Suppressor macrophage treated with lipopolysaccharide for 4 hours (primary cell): ENCODE data around the gene LASP1NB.
"Not testable (repeated sequence)": the region's sequence is repeated elsewhere in the genome, so short reads cannot be mapped to it uniquely, and the experiment has no call there.

Experiments used
- DNase-seq: peaks from one replicate; pipeline ENCODE4 v3.0.0-alpha.2; 2020

LASP1NB gene

DNA sequence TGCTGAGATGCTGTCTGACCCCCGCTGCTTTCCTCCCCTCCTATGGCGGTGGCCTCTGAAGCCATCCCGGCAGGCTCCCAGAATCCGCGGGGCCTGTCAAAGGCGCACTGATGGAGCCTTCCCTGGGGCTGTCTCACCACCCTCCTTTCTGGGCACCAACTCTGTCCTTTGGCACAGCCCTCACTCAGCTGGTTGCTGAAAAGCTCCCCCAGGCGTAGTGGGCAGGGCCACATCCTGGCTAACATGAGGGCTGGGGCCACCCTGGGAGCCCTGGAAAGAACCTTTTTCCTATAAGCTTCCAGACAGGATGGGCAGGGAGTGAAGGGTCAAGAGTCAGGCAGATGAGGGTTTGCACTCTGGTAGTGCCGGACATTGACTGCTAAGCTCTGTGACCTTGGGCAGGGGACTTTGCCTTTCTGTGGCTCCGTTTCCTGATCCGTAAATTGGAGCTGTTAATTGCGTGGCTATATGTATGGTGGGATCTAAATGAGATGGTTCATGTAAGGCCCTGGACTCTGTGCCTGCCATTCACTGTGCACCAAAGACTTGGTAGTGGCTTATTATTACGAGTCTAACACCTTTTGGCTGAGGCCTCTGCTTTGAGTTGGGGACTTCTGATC lies 27.6 kb upstream of the LASP1NB start:
- DNase-seq: no peak

DNA sequence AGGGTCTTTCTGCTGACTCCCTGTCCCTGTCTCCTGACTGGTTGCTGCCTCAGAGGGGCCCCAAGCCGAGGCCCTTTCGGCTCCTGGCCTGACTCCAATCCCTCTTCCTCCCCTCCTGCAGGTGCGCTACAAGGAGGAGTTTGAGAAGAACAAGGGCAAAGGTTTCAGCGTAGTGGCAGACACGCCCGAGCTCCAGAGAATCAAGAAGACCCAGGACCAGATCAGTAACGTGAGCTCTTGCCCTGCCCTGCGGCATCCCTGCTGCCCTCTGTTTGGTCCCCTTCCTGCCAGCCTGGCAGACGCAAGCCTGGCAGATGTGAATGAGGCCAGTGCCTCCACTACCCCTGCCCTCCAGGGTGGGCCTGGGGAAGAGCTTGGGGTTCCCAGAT lies 27.1 kb upstream of the LASP1NB start:
- no peak for DNase-seq

DNA sequence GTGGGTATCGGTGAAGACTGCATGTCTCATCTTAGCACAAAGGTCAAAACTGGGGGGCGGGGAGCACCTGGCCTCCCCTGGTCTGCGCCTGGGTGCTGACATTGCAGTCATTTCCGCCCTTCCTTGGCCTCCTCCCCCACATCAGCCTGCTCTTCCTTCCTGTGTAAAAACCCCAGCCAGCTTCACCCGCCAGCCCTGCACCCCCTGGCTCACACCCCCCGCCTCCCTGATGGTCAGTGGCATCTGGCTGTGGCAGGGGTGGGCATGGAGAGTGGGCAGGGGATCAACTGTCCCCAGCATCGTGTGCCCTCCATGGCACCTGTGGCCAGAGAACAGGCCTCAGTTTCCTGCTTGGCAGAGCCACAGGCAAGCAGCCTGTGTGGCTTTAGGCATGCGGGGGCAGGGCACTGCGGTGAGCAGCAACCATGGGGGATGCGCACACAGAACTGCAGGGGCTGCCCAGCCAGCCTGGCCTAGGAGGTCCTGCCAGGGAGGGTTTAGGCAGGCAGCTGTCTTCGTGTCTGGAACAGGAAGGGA lies 26.5 kb upstream of the LASP1NB start:
- peak; percentile 51 for DNase-seq

DNA sequence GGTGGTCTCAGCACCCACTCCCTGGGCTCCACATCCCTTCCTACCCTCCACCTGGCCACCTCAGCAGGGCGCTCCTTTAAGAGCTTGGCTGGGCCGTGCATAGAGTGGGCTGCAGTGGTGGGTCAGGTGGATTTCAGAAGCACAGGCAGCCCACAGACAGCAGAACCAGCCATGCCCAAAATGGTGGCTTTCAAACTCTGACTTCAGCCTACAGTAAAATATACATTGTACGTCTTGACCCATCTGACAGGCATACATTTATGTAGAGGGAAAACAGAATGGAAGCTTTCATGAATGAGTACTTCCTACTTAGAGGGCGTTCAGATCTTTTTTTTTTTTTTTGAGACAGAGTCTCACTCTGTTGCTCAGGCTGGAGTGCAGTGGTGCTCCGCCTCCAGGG lies 26.0 kb upstream of the LASP1NB start:
- no peak for DNase-seq

DNA sequence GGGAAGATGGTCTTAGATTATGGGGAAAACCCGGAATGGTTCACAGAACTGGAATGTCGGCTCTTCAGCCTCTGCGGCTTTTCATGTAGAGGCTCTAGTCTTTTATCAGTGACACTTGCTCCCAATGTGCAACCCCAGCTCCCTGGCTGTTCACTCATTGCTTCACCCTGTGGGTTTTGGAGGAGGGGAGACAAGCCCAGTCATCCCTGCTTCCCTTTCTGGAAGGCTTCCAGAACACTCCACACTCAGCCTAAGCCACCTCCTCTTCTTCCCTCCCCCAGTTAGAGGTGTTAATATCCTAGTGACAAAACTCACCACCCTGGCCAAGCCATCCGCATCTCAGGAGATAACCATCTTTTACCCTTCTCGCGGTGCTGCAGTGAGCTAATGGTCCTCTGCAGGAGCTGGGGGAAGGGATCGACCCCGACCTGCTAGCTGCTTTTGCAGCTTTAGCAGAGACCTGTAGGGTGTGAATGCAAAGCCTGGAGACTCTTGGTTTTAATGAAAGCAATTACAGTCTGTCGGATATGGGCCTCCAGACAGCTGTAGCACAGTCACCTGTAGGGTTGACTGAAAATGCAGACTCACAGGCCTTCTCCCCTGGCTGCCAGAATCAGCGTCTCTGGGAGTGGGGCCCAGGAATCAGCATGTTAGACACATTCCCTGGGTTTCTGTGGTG lies 24.3 kb upstream of the LASP1NB start:
- DNase-seq: peak; percentile 92

DNA sequence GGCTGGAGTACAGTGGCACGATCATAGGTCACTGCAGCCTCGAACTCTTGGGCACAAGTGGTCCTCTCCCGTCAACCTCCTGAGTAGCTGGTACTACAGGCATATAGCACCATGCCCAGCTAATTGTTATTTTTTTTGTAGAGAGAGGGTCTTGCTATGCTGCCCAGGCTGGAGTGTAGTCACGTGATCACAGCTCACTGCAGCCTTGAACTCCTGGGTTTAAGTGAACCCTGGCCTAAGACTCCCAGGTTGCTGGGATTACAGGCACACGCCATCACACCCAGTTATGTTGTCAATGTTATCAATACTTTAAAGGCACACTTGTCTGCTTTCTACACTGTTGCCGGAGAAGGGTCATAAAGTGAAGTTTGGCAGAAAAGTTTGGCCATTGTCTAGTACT lies 22.0 kb upstream of the LASP1NB start:
- DNase-seq: no peak

DNA sequence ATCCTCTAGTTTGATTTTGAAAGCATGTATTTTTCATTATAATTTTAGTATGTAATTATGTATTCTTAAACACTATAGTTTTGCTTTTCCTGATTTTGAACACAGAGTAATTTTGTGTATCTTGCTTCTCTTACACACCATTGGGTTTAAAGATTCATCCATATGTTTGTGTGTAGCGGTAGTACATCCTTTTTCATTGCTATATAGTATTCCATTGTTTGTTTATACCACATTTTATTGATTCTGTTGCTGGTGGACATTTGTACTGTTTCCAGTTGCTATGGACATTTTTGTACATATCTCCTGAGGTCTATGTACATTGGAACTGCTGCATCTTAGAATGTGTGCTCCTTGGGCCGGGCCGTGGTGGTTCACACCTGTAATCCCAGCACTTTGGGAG lies 20.5 kb upstream of the LASP1NB start:
- DNase-seq: no peak

DNA sequence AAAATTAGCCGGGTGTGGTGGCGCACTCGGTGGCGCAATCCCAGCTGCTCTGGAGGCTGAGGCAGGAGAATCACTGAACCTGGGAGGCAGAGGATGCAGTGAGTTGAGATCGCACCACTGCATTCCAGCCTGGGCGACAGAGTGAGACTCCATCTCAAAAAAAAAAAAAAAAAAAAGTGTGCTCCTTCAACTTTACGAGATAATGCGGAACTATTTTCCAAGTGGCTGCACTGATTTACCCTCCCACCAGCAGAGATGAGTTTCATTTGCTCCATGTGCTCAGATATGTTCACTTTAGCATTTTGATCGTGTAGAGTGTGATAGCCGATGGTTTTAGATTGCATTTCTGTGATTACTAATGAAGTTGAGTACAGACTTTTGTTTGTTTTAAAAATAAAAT lies 20.0 kb upstream of the LASP1NB start:
- no peak for DNase-seq

DNA sequence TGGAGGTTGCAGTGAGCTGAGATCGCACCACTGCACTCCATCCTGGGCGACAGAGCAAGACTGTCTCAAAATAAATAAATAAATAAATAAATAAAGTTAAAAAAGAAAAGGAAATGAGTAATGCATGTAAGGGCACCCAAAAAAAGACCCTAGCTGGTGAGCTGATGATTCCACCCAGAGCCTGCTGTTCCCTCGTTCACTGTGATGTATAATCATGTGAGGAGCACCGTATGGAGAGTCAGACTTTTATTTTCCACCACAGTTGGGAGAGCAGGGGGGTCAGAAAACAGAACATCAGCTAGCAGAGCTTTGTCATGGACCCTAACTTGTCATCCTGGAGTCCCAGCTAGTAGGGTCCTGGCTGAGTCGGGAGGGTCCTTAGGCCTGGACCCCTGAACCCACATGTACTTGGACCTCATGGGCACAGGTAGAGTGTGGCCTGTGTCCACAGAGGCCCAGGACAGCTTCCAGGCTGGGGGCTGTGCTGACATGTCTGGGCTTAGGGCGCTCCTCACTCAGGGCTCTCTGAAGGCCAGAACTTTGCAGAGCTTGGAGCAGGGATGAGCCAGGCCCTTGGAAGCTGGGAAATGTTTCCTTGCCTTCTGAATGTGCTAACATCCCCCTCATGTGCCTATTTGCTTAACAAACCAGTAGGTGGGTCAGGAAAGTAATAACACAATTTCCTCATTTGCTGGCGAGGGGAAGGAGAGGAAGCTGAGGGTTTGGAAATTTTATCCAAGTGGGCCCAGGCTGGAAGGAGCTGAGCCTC lies 18.8 kb upstream of the LASP1NB start:
- peak; percentile 66 for DNase-seq

DNA sequence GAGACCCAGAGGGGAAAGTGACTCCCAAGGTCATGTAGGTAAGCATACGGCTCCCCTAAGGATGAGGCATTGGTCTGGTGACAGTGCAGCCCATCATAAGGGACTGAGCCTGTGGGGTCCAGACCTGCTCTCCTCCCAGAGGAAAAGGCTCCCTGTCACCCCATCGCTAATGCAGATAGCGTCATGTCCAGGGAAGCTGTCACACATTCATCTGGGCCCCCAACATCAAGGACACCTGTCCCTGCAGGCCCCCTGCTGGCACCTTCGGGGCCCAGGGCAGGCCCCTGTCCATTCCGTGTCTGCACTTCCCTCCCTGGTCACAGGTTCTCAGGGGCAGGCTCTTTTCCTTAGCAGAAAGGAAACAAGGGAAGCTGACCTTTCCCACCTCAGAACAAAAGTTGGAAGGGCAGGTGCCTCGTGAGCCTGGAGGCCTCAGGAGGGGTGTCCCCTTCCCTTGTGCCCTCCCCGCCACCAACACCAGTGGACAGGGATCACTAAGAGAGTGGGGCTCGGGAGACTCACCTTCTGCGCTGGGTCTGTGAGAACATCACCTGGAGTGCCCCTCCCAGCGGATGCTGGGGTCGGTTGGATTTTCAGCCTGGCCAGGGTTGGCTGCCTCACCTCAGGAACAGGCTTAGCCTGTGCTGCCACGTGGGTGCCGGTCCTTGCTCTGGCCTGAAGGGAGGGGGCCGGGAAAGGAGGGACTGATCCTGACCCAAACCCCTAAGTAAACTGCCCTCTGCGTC lies 17.3 kb upstream of the LASP1NB start:
- DNase-seq: no peak

DNA sequence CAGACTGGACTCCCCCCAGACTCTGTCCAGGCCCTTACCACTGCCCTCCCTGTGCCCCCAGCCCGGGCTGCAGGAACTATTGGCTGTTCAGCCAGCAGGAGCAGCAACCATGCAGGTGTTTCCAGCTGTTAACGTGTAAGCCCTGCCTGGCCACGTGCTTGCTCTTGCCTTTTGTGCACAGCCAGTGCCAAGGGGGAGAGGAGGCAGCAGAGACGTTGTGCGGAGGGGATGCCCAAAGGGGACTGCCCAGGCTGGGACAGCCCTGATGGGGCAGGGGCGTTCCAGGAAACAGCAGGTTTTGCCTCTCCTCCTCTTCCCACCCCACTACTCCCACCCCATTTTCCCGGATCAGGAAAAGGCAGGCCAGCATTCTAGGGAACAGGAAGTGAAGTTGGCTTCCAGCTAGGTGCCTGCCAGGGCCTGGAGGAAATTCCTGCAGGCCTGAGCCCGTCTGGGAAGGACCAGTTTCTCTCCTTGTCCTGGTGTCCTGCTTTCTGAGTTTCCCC lies 16.7 kb upstream of the LASP1NB start:
- no peak for DNase-seq

DNA sequence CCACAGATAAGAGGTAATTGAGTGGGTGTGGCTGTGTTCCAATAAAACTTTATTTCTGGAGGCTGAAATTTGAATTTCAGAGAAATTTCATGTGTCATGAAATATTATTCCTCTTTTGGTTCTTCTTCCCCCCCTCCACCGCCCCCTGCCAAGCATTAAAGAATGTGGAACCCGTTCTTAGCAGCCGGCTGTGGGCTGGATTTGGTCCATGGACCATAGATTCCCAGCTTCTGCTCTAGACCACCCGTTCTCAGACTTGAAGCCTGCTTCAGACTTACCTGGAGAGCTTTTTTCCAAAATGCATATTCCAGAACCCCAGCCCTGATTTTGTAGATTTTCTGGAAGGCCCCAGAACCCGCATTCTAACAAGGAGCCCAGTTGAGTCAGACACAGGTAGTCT lies 15.1 kb upstream of the LASP1NB start:
- DNase-seq: no peak

DNA sequence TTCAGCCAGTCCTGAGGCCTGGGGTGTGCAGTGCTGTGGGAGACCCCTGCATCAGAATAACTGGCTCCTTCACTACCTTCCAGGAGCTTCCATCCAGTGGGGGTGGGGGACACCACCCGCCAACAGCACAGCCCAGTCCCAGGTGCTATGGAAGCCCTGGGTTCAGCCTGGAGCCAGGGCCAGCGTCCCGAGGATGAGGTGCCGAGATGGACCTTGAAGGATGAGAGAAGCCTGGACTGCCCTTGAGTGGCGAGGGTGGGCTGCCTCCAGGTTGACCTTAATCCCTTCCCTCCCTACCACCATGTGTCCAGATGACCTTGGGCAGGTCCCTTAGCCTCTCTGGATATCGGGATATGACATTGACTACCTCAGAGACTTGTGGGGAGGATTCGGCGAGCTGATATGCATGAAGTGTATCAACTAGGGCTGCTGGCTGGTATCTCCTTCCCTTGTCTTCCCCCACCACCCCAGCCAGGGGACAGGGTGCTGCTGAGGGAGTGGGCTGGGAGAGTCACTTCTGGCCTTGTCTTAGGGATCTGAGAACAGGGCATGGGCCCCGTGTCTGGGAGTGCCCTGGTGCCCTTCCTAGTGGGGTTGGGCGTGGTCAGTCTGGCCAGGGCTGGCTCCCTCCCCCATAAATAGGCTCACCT lies 14.2 kb upstream of the LASP1NB start:
- DNase-seq: no peak

DNA sequence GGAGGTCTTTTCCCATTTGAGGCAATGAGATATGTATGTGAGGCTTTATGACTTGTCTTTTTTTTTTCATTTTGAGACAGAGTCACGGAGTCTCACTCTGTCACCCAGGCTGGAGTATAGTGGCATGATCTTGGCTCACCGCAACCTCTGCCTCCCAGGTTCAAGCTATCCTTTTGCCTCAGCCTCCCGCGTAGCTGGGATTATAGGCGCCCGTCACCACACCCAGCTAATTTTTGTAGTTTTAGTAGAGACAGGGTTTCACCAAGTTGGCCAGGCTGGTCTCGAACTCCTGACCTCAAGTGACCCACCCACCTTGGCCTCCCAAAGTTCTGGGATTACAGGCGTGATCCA lies 13.7 kb upstream of the LASP1NB start:
- DNase-seq: not testable (repeated sequence)

DNA sequence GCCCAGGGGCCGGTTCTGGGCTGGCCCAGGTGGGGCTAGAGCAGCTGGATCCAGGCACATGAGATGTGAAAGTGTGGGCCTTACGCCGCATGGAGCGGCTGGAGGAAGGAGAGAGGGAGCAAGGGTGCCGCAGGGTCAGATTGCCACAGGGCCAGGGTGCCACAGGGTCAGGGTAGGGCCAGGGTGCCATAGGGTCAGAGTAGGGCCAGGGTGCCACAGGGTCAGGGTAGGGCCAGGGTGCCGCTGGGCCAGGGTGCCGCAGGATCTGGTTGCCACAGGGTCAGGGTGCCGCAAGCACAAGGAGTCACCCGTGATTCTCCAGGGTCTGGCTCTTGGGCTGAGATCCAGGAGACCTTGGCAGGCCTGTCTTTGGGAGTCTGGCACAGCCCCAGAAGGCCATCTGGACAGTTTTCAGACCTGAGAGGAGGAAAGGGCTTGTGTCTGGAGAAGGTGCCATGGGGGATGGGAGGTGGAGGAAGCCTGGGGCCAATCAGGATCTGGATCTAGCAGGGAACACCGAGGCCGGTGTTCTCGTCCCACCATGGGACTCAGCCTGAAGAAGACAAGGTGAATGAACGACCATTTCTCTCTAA lies 13.1 kb upstream of the LASP1NB start:
- no peak for DNase-seq

DNA sequence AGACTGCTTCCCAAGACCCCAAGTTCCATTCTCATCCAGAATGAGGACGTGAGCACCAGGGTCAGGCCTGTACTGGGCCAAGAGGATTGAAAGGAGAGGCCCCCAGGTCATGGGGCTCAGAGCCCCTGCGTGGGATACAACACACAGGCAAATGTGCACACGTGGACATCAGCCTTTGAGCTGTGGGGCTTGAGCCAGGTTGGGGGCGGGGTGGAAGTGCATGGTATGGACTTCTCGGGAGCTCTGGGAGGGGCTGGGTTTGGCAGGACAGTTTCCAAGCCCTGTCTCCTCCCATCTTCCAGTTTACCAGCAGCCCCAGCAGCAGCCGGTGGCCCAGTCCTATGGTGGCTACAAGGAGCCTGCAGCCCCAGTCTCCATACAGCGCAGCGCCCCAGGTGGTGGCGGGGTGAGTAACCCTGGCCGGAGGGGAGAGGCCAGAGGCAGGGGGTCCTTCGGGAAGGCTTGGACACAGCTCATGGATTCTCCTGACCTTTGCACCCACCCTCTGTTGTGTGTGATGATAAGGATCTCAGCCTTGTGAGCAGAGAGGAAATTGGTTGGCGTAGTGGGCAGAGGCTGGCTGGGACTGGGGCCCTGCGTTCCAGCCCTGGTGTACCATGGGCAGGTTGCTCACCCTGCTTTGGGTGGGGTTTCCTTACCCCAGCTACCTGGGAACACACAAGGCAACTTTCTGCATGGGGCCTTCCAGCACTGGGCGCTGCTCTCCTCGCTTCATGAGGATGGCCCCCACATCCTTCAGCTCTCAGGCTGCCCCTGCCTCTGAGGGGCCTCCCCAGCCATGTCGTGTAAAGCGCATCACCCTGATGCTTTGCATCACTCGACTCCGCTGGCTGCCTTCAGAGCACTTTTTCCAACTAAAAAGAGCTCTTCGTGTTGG lies 10.4 kb upstream of the LASP1NB start:
- DNase-seq: no peak

DNA sequence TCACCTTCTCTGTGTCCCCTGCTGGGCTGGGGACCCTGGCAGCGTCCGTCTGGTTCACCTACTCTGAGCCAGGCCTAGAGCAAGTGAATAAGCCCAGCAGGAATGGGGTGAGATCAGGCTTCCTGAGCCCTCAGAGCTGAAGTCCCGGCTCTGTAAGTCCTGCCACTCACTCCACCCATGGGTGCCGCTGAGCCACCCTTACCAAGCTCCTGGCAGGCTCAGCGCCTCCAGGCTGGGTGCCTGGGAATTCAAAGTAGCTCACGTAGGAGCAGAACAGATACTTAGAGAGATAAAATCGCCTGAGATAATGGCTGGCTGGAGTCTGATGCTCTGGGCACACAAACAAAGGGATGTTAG lies 9.8 kb upstream of the LASP1NB start:
- no peak for DNase-seq

DNA sequence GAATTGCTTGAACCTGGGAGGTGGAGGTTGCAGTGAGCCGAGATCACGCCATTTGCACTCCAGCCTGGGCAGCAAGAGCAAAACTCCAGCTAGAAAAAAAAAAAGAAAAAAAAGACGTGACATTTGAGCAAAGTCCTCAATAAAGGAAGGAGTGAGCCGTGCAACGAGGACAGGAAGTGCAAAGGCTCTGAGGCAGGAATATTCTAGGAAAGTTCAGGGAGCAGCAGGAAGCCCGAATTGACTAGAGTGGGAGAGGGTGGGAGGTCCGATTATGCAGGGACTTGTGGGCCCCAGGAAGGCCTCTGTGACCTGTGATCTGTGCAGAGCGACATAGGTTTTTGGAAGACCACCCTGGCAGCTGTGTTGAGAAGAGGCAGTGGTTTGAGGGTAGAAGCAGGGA lies 8.6 kb upstream of the LASP1NB start:
- DNase-seq: no peak

DNA sequence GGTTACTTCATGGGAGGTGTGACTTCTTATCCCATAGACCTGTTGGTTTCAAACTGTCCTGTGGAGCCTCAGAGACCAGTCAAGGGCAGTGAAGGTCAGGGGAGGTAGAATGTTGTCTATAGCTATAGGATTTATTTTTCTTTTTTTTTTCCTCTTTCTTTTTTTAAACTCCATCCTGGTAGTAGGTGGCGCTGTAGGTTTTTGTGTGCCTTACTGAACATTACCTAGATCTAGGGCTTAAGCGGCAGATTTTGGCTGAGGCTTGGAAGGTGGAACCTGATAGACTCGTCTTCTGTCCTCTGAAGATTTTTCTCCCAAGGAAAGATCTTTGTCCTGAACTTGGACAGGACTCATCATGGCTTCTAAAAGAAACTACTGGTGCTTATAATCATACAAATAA lies 8.2 kb upstream of the LASP1NB start:
- no peak for DNase-seq

DNA sequence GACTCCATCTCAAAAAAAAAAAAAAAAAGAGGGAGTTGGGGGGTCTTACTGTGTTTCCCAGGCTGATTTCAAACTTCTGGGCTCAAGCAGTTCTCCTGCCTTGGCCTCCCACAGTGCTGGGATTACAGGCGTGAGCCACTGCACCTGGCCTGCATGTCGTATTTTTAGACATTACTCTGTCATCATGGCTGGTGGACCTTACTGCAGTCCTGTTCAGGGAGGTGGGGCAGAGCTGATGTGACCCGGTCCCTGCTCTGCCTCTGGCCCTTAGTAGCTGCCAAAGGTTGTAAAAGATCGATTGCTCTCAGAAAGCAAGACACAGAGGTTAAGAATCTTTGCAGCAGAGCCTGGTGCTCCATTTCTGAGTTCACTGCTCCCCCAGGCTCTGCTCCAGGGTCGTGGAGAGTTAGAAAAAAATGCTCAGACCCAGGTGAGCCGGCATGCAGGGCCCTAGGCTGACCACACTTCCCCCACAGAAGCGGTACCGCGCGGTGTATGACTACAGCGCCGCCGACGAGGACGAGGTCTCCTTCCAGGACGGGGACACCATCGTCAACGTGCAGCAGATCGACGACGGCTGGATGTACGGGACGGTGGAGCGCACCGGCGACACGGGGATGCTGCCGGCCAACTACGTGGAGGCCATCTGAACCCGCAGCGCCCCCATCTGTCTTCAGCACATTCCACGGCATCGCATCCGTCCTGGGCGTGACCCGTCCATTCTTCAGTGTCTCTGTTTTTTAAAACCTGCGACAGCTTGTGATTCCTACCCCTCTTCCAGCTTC lies 7.1 kb upstream of the LASP1NB start:
- DNase-seq: no peak
